ENCODE results near the gene PKN3.

The PKN3 gene

GRCh38 chr9:128718475-128718874, 16.2 kb downstream of the PKN3 start:
- no peak for DNase-seq

- DNase-seq, result no peak
Measured at GRCh38 chr9:128719919-128720605, 17.8 kb downstream of the PKN3 start.

- DNase-seq, result no peak
Measured at GRCh38 chr9:128720841-128721486, 18.7 kb downstream of the PKN3 start.

- no peak for DNase-seq
Measured at GRCh38 chr9:128721487-128722010, 19.2 kb downstream of the PKN3 start.

GRCh38 chr9:128722380-128723351, 20.4 kb downstream of the PKN3 start:
- DNase-seq, result no peak

GRCh38 chr9:128723352-128723865, 21.1 kb downstream of the PKN3 start:
- no peak for DNase-seq

- DNase-seq, result peak; percentile 99
Measured at GRCh38 chr9:128723866-128724743, 21.8 kb downstream of the PKN3 start, which contains the start of gene ZDHHC12. ZDHHC12 (minus strand) TSS chr9:128724127; CDS start chr9:128724093, 34 bp downstream.

GRCh38 chr9:128724744-128725211, 22.5 kb downstream of the PKN3 start:
- no peak for DNase-seq

GRCh38 chr9:128727640-128728248, 25.4 kb downstream of the PKN3 start:
- no peak for DNase-seq

- no peak for DNase-seq
Measured at GRCh38 chr9:128728298-128728697, 26.0 kb downstream of the PKN3 start.

- DNase-seq, result no peak
Measured at GRCh38 chr9:128729302-128729701, 27.0 kb downstream of the PKN3 start.

- DNase-seq, result no peak
Measured at GRCh38 chr9:128729766-128730517, 27.6 kb downstream of the PKN3 start.

- DNase-seq, result no peak
Measured at GRCh38 chr9:128731093-128731492, 28.8 kb downstream of the PKN3 start.

- DNase-seq, result no peak
Measured at GRCh38 chr9:128731691-128732090, 29.4 kb downstream of the PKN3 start.

- no peak for DNase-seq
Measured at GRCh38 chr9:128732576-128732975, 30.3 kb downstream of the PKN3 start.

GRCh38 chr9:128733256-128733655, 31.0 kb downstream of the PKN3 start:
- no peak for DNase-seq

GRCh38 chr9:128735373-128735772, 33.1 kb downstream of the PKN3 start:
- no peak for DNase-seq

- no peak for DNase-seq
Measured at GRCh38 chr9:128742401-128742800, 40.1 kb downstream of the PKN3 start.

- DNase-seq, result no peak
Measured at GRCh38 chr9:128743421-128743820, 41.1 kb downstream of the PKN3 start.

GRCh38 chr9:128747241-128747640, 44.9 kb downstream of the PKN3 start:
- DNase-seq, result no peak
